Keratinocyte (primary cell): ENCODE results near the gene SLC9C2. TPM values are rescaled to one million over a fixed set of nuclear protein-coding genes. Genes with fewer than 3 reads are reported as not detected.
A peak's percentile ranks its signal among the peaks of the same experiment; 100 is the strongest.

ENCODE experiments used
- DNase-seq: peaks from one replicate; pipeline ENCODE4 v3.0.0-alpha.2; 2011; ENCODE audit warnings: low read depth, missing footprints, low spot score
- FAIRE-seq: peaks from 2 replicates; lab custom pipeline; 2011; peaks lifted over from hg19 to GRCh38; lab: Jason Lieb, UNC
- H2AFZ ChIP-seq: 2 replicates; pipeline ENCODE4 v1.6.0; 2012; ENCODE audit warnings: low read length, control low read depth, inconsistent platforms; ENCODE audit not compliant: control insufficient read depth
- H3K27ac ChIP-seq: 2 replicates; pipeline ENCODE4 v1.5.1; 2011; ENCODE audit warnings: low read length; ENCODE audit not compliant: control insufficient read depth, insufficient read depth
- H3K27me3 ChIP-seq: 3 replicates; pipeline ENCODE4 v1.6.0; 2011; ENCODE audit warnings: low read length; ENCODE audit not compliant: control insufficient read depth, insufficient read depth; ENCODE audit errors: extremely low read depth
- H3K36me3 ChIP-seq, 2 experiments: 2 replicates in 1 of 2; 3 replicates in 1 of 2; pipeline ENCODE4 v1.5.1; 2011; ENCODE audit warnings: low read length in 2 of 2, mild to moderate bottlenecking in 1 of 2; ENCODE audit not compliant: control insufficient read depth in 2 of 2, insufficient read depth in 2 of 2; ENCODE audit errors: extremely low read depth in 1 of 2
- H3K4me1 ChIP-seq: 3 replicates; pipeline ENCODE4 v1.5.1; 2011; ENCODE audit warnings: low read length; ENCODE audit not compliant: control insufficient read depth, insufficient read depth; ENCODE audit errors: extremely low read depth
- H3K4me2 ChIP-seq: 3 replicates; pipeline ENCODE4 v1.6.0; 2011; ENCODE audit warnings: low read depth, low read length; ENCODE audit not compliant: control insufficient read depth, insufficient read depth; ENCODE audit errors: extremely low read depth
- H3K4me3 ChIP-seq, 3 experiments: fragments of 200-600 bp in 1 of 3; sonication (generic) in 1 of 3; 2 replicates in 2 of 3; 3 replicates in 1 of 3; pipeline ENCODE4 v1.5.1; 2011 to 2016; ENCODE audit warnings: low read length in 3 of 3, mild to moderate bottlenecking in 3 of 3, control low read depth in 2 of 3, inconsistent platforms in 1 of 3, low read depth in 1 of 3, mixed read lengths in 1 of 3, mixed run types in 1 of 3, moderate library complexity in 1 of 3; ENCODE audit not compliant: control insufficient read depth in 2 of 3, insufficient read depth in 2 of 3; ENCODE audit errors: extremely low read depth in 1 of 3
- H3K79me2 ChIP-seq: 2 replicates; pipeline ENCODE4 v1.6.0; 2012; ENCODE audit warnings: low read length; ENCODE audit not compliant: control insufficient read depth, insufficient read depth
- H3K9ac ChIP-seq: 3 replicates; pipeline ENCODE4 v1.6.0; 2011; ENCODE audit warnings: low read length; ENCODE audit not compliant: control insufficient read depth, insufficient read depth; ENCODE audit errors: extremely low read depth
- H3K9me1 ChIP-seq: 3 replicates; pipeline ENCODE4 v1.6.0; 2011; ENCODE audit warnings: low read length; ENCODE audit not compliant: control insufficient read depth, insufficient read depth; ENCODE audit errors: extremely low read depth
- H3K9me3 ChIP-seq: 2 replicates; pipeline ENCODE4 v1.5.1; 2012; ENCODE audit warnings: low read depth, low read length; ENCODE audit not compliant: control insufficient read depth
- H4K20me1 ChIP-seq: 3 replicates; pipeline ENCODE4 v1.6.0; 2011; ENCODE audit warnings: low read length; ENCODE audit not compliant: control insufficient read depth, insufficient read depth; ENCODE audit errors: extremely low read depth
- CTCF ChIP-seq, 3 experiments: IDR thresholded peaks in 1 of 3; conservative IDR thresholded peaks in 1 of 3; optimal IDR thresholded peaks in 1 of 3; 2 replicates in 2 of 3; 3 replicates in 1 of 3; pipeline versions ENCODE3 to v1.5.1; 2011; ENCODE audit warnings: low read length in 3 of 3, mild to moderate bottlenecking in 3 of 3, moderate library complexity in 2 of 3, control low read depth in 1 of 3, inconsistent platforms in 1 of 3; ENCODE audit not compliant: insufficient read depth in 2 of 3; ENCODE audit errors: extremely low read depth in 1 of 3
- EZH2 ChIP-seq: IDR thresholded peaks from one replicate; pipeline ENCODE4 v1.6.1; 2012; ENCODE audit warnings: inconsistent platforms, mild to moderate bottlenecking, low read length, moderate library complexity
- dilution Hi-C: fragments of 300-500 bp; cut with MboI; formaldehyde crosslinking; loops from one replicate; pipeline ENCODE4 v1.7.0; 2020; ENCODE audit warnings: low sequenced_read_pairs; ENCODE audit not compliant: extremely low pct_ligation_motif_present
- polyA plus RNA-seq, 5 experiments: library from polyadenylated mRNA; depleted of rRNA in 3 of 5; stranded (reverse) in 3 of 5; stranded (forward) in 1 of 5; unstranded in 1 of 5; fragments of >200 nt; gene quantifications; 1 replicate in 1 of 5; 2 replicates in 3 of 5; 3 replicates in 1 of 5; pipeline versions ENCODE4 v1.2.1 to v1.2.3, GENCODE V29; 2011 to 2012; ENCODE audit warnings: missing spikeins in 2 of 5, low read depth in 1 of 5, low replicate concordance in 1 of 5

Gene SLC9C2
- polyA plus RNA-seq, 1 donor (not counting 4 experiments of a cell fraction or from before 2014, with no cell fraction given) = not detected

- Histone ChIP-seq H3K27me3 (no peaks in the 10 kb centered on the region), H3K9me3 (no peaks in the 10 kb centered on the region), H3K27ac (no peak overlapping the region), H3K36me3 (peaks cover 22 to 23% of the 10 kb centered on the region in 2 experiments), H3K4me1 (no peaks in the 10 kb centered on the region), H4K20me1 (no peaks in the 10 kb centered on the region), H3K9ac (no peak overlapping the region), H3K9me1 (no peaks in the 10 kb centered on the region), H3K4me3 (no peak overlapping the region), H3K79me2 (no peaks in the 10 kb centered on the region), H3K4me2 (no peak overlapping the region), H2AFZ (no peak overlapping the region)
- no peak for DNase-seq
- TF ChIP-seq EZH2 (no peak), CTCF (optimal IDR thresholded peaks at IDR 0.05 in 1 of 3, IDR thresholded peaks at IDR 0.05 in 1 of 3, conservative IDR thresholded peaks at IDR 0.05 in 1 of 3; ENCODE audit: extremely low read depth in 1 of 3, insufficient read depth in 2 of 3, low read length in 3 of 3) (no peak)
- dilution Hi-C loops = no loop called here
- FAIRE-seq = no peak
Measured at GRCh38 chr1:173489929-173490328, 112.9 kb downstream of the SLC9C2 start.

DNA sequence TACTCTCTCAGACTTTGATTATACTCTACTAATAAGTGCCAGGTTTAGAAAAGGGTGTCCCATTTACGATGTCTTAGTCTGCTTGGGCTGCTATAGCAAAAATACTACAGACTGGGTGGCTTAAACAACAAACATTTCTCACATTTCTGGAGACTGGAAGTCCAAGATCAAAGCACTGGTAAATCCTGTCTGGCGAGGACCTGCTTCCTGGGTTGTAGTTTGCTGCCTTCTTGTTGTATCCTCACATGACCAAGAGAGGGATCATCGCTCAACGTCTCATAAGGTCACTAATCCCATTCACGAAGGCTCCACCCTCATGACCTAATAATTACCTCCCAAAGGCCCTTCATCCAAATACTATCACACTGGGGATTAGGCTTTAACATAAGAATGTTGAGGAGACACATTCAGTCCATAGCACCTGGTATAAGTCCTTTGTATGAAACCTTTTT is 113.7 kb downstream of the SLC9C2 start:
- H3K4me2 ChIP-seq = no peak overlapping the region
- DNase-seq = no peak
- H3K79me2 ChIP-seq = no peaks in the 10 kb centered on the region
- H3K4me3 ChIP-seq = no peak overlapping the region
- H3K9me3 ChIP-seq = no peaks in the 10 kb centered on the region
- TF ChIP-seq EZH2 (no peak), CTCF (optimal IDR thresholded peaks at IDR 0.05 in 1 of 3, IDR thresholded peaks at IDR 0.05 in 1 of 3, conservative IDR thresholded peaks at IDR 0.05 in 1 of 3; ENCODE audit: extremely low read depth in 1 of 3, insufficient read depth in 2 of 3, low read length in 3 of 3) (peak in 1 of 3 experiments; percentile 8)
- H3K36me3 ChIP-seq = peaks cover 25 to 26% of the 10 kb centered on the region in 2 experiments
- H3K4me1 ChIP-seq = no peaks in the 10 kb centered on the region
- no peak for FAIRE-seq
- no peak overlapping the region for H3K27ac ChIP-seq
- no peaks in the 10 kb centered on the region for H3K27me3 ChIP-seq
- no peak overlapping the region for H3K9ac ChIP-seq
- H3K9me1 ChIP-seq = no peaks in the 10 kb centered on the region
- dilution Hi-C loops = no loop called here
- H4K20me1 ChIP-seq = no peaks in the 10 kb centered on the region
- H2AFZ ChIP-seq = no peak overlapping the region
